GM21619 (cell line): Measurements from ENCODE around the gene EVI5.

ENCODE experiments used
- ATAC-seq: cut with Tn5 transposase; IDR thresholded peaks from one replicate; pipeline ENCODE4 v1.9.1; 2021; ENCODE audit not compliant: unreplicated experiment

The EVI5 gene

GRCh38 chr1:92486251-92487077 is 298.4 kb downstream of the EVI5 start, which contains the start of gene GFI1:
GFI1 (minus strand) TSS chr1:92486925; CDS start chr1:92483487, 3,438 bp downstream.
- peak; percentile 18 for ATAC-seq

GRCh38 chr1:92485381-92486250 is 299.3 kb downstream of the EVI5 start:
- peak; percentile 46 for ATAC-seq

- ATAC-seq, result peak; percentile 22
Observed at GRCh38 chr1:92484472-92485380, 300.2 kb downstream of the EVI5 start.

- ATAC-seq, result peak; percentile 13
Observed at GRCh38 chr1:92483610-92484471, 301.1 kb downstream of the EVI5 start.

DNA sequence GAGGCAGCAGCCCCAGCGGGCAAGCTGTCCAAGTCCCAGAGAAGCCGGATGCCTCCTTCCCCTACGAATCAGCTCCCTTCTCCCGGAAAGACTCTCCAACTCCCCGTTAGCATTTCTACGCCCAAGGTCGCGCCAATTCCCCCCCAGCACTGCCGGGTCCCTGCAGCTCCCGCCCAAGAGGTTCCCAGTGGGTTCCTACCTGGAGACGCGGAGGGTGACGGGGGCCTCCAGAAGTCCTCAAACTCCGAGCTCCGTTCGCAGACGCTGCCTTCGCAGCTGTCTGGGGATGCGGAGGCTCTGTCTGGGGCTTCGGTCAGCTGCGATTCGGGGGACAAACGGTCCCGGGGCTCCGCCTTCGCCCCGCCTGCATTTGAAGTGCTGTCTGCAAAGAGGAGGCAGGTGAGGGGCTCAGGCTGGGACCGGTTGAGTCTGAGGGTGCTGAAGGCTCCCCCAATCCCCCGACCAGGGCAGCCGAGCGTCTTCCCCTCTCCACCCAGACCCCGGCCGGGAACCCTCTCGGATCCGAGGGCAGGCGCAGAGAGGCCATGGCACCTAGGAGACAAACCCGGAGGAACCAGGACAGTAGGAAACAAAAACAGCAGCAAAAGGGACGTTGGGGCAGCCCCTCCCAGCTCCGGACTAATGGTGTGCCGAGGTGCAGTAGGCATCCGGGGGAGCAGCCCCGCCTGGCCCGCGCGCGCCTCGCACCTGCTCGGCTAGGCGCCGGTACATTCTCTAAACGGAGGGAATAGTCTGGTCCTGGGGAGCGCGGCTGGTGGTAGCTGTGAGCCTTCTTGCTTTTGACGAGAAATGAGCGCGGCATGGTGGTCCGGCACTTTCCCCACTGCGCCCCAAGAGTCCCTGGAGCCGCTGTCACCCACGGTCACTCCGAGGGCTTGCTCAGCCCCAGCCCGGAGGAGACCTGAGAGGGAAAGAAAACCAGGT is 302.0 kb downstream of the EVI5 start:
- ATAC-seq, result no peak

GRCh38 chr1:92481971-92482664 is 302.8 kb downstream of the EVI5 start:
- ATAC-seq, result no peak

GRCh38 chr1:92481599-92481925 is 303.3 kb downstream of the EVI5 start:
- ATAC-seq, result no peak

GRCh38 chr1:92480813-92481598 is 303.9 kb downstream of the EVI5 start:
- ATAC-seq, result no peak

- ATAC-seq, result no peak
Observed at GRCh38 chr1:92480200-92480812, 304.6 kb downstream of the EVI5 start.

DNA sequence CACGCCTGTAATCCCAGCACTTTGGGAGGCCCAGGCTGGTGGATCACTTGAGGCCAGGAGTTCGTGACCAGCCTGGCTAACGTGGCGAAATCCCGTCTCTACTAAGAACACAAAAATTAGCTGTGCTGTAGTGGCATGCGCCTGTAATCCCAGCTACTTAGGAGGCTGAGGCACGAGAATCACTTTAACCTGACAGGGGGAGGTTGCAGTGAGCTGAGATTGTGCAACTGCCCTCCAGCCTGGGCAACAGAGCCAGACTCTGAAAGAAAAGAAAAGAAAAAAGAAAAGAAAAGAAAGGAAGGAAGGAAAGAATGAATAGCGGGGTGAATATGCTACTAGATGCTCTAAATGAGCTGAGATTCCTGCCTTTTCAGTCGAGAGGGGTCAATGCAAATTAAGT is 305.3 kb downstream of the EVI5 start:
- no peak for ATAC-seq

GRCh38 chr1:92478393-92478792 is 306.5 kb downstream of the EVI5 start:
- no peak for ATAC-seq

GRCh38 chr1:92476071-92476631 is 308.8 kb downstream of the EVI5 start:
- peak; percentile 34 for ATAC-seq

GRCh38 chr1:92475029-92475428 is 309.9 kb downstream of the EVI5 start:
- ATAC-seq, result no peak

- ATAC-seq, result peak; percentile 63
Observed at GRCh38 chr1:92473781-92474495, 311.0 kb downstream of the EVI5 start.

DNA sequence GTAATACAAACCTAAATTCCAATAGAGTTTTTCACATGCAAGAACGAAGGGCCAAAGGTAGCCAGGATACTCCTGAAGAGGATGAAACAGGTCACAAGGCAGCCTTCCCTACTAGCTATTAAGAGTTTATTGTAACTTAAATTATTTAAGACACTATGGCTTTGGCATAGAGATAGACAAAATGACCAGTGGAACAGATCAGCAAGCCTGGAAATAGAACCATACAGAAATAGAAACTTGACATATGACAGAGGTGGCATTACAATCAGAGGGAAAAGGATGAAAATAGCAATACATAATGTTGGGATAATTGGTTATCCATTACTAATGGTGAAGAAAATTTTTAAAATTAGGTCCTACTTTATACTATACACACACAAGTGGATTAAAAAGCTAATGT is 314.7 kb downstream of the EVI5 start:
- no peak for ATAC-seq

GRCh38 chr1:92466683-92467352 is 318.1 kb downstream of the EVI5 start:
- no peak for ATAC-seq
